Tibial artery (tissue), 4 donors: ENCODE data around the gene NABP2.

ENCODE experiments used
- DNase-seq, 2 donors: peaks; one replicate each; pipeline ENCODE4 v3.0.0-alpha.2; 2019
- H3K27ac ChIP-seq, 2 donors: fragments of 200-600 bp; sonication (generic) in 1 of 2; 1 replicate in 1 of 2; 2 replicates in 1 of 2; pipeline ENCODE4 v1.5.1; 2018 to 2019; ENCODE audit warnings: mild to moderate bottlenecking in 1 of 2
- H3K27me3 ChIP-seq, 2 donors: fragments of 200-600 bp; sonication (generic) in 1 of 2; one replicate each; pipeline versions ENCODE4 v1.5.1 to v1.6.0; 2016 to 2019
- H3K36me3 ChIP-seq, 3 donors: fragments of 200-600 bp; sonication (generic) in 2 of 3; one replicate each; pipeline ENCODE4 v1.5.1; 2016 to 2019; ENCODE audit warnings: mild to moderate bottlenecking in 2 of 3
- H3K4me1 ChIP-seq, 4 donors: fragments of 200-600 bp; sonication (generic) in 2 of 4; 1 replicate in 3 of 4; 2 replicates in 1 of 4; pipeline ENCODE4 v1.5.1; 2016 to 2019
- H3K4me3 ChIP-seq, 2 donors: fragments of 200-600 bp; sonication (generic) in 1 of 2; 1 replicate in 1 of 2; 2 replicates in 1 of 2; pipeline ENCODE4 v1.5.1; 2018 to 2019; ENCODE audit warnings: mild to moderate bottlenecking in 2 of 2
- H3K9me3 ChIP-seq, 3 donors: fragments of 200-600 bp; sonication (generic) in 1 of 3; one replicate each; pipeline ENCODE4 v1.5.1; 2016 to 2019
- CTCF ChIP-seq, 2 experiments: fragments of 200-600 bp in 1 of 2; fragments of 450-650 bp in 1 of 2; IDR thresholded peaks; one replicate each; pipeline ENCODE4 v1.5.1; 2017 to 2019; ENCODE audit warnings: antibody characterized with exemption in 2 of 2, mild to moderate bottlenecking in 1 of 2, moderate library complexity in 1 of 2
- intact Hi-C: fragments of 100-400 bp; cut with DNase I; formaldehyde crosslinking; loops from one replicate; pipeline ENCODE4 v1.15.0; 2023; ENCODE audit warnings: low total_unique reads

NABP2 gene

GRCh38 chr12:56222531-56222895 lies 1.6 kb upstream of the NABP2 start:
- H3K27me3 ChIP-seq: no peaks in the 10 kb centered on the region
- H3K36me3 ChIP-seq: peaks cover 0 to 18% (median 5%) of the 10 kb centered on the region in 3 donors
- H3K27ac ChIP-seq: peak overlapping the region; percentile 92
- H3K4me1 ChIP-seq: peaks cover 0 to 58% (median 42%) of the 10 kb centered on the region in 4 donors
- no peak for TF ChIP-seq CTCF (IDR thresholded peaks at IDR 0.05)
- intact Hi-C loops: no loop called here
- no peaks in the 10 kb centered on the region for H3K9me3 ChIP-seq
- DNase-seq: no peak
- peak overlapping the region; percentile 73 to 84 for H3K4me3 ChIP-seq

- peak overlapping the region; percentile 92 for H3K27ac ChIP-seq
- intact Hi-C loops: loop anchor here (2.0 kb wide), 3 partner anchors 31 to 105 kb away; partner anchors contain the start of genes CS and ZC3H10
- no peak for TF ChIP-seq CTCF (IDR thresholded peaks at IDR 0.05)
- H3K36me3 ChIP-seq: peaks cover 0 to 23% (median 0%) of the 10 kb centered on the region in 3 donors
- DNase-seq: no peak
- no peaks in the 10 kb centered on the region for H3K27me3 ChIP-seq
- peaks cover 0 to 47% (median 38%) of the 10 kb centered on the region in 4 donors for H3K4me1 ChIP-seq
- H3K9me3 ChIP-seq: no peaks in the 10 kb centered on the region
- H3K4me3 ChIP-seq: peak overlapping the region; percentile 56 to 61
These were observed 506 bp upstream of the NABP2 start for GRCh38 chr12:56223571-56224101.

GRCh38 chr12:56224954-56225353 lies 812 bp downstream of the NABP2 start:
- Histone ChIP-seq H3K27me3 (no peaks in the 10 kb centered on the region), H3K27ac (peak overlapping the region; percentile 92), H3K9me3 (no peaks in the 10 kb centered on the region), H3K36me3 (peaks cover 0 to 32% (median 0%) of the 10 kb centered on the region in 3 donors), H3K4me3 (peak overlapping the region; percentile 56 to 61), H3K4me1 (peaks cover 0 to 37% (median 26%) of the 10 kb centered on the region in 4 donors)
- intact Hi-C loops: loop anchor here (2.0 kb wide), 3 partner anchors 32 to 106 kb away; partner anchors contain the start of genes CS and ZC3H10
- no peak for DNase-seq
- TF ChIP-seq CTCF (IDR thresholded peaks at IDR 0.05): no peak

GRCh38 chr12:56229082-56229481 lies 4.9 kb downstream of the NABP2 start:
- no peak overlapping the region for H3K27ac ChIP-seq

GRCh38 chr12:56229916-56230431 lies 5.8 kb downstream of the NABP2 start, which contains the start of gene SLC39A5:
Gene SLC39A5 (plus strand): TSS chr12:56230051. CDS start chr12:56231275, 1,224 bp downstream.
- Histone ChIP-seq H3K9me3 (no peaks in the 10 kb centered on the region), H3K27ac (no peak within 1 kb of the TSS), H3K27me3 (no peaks in the 10 kb centered on the region), H3K36me3 (peaks cover 0 to 32% (median 0%) of the 10 kb centered on the region in 3 donors), H3K4me1 (peaks cover 0 to 6% (median 4%) of the 10 kb centered on the region in 4 donors), H3K4me3 (no peak within 1 kb of the TSS)
- no peak for TF ChIP-seq CTCF (IDR thresholded peaks at IDR 0.05)
- intact Hi-C loops: no loop called here
- DNase-seq: no peak

More at GRCh38 chr12:56229082-56229481, 4.9 kb downstream of the NABP2 start:
- Histone ChIP-seq H3K4me1 (peaks cover 0 to 14% (median 8%) of the 10 kb centered on the region in 4 donors), H3K4me3 (no peak overlapping the region), H3K36me3 (peaks cover 0 to 32% (median 0%) of the 10 kb centered on the region in 3 donors), H3K27me3 (no peaks in the 10 kb centered on the region), H3K9me3 (no peaks in the 10 kb centered on the region)
- no peak for DNase-seq
- intact Hi-C loops: no loop called here
- TF ChIP-seq CTCF (IDR thresholded peaks at IDR 0.05): no peak
